Caki2 (cell line): ENCODE results near the gene ECM2. TPM values are rescaled to one million over a fixed set of nuclear protein-coding genes. Genes with fewer than 3 reads are reported as not detected.

Experiments
- DNase-seq: peaks from one replicate; pipeline ENCODE4 v3.0.0-alpha.2; 2015; ENCODE audit warnings: low read depth
- in situ Hi-C: cut with HindIII; loops from 2 replicates; pipeline ENCODE4 v1.10.0; 2016; ENCODE audit warnings: low sequenced_read_pairs, low pct_unique_long_range_greater_than_20kb, mixed read lengths
- total RNA-seq: library from RNA; depleted of rRNA; stranded (reverse); fragments of >200 nt; shearing (Covaris generic); gene quantifications from 2 replicates; pipeline ENCODE4 v1.2.3, GENCODE V29; 2014; ENCODE audit warnings: low replicate concordance; rRNA removed

Gene ECM2
- total RNA-seq, 1 experiment from 2014 or later = not detected

DNA sequence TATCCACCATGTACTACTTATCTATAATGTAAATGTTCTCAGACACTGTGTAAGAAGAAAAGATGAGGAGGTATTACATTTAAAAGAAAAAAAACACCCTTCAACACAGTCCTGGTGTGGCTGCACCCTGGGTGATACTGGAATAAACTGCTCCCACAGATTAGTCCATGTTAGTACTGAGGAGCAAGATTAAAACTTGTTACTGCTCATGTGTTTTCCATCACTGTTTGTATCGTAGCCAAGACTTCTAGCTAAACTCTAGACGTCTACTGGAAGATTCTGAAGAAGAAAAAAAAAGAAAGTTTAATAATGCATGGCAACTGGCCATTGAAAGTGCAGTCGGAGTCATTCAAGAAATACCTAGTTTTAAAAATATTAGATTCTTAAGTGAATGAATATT is 53.5 kb downstream of the ECM2 start, which contains the start of gene ASPN:
Gene ASPN, minus strand, starts transcription at position 178 of the 400 bp plus-strand sequence.
- DNase-seq = no peak
- in situ Hi-C loops = no loop called here

DNA sequence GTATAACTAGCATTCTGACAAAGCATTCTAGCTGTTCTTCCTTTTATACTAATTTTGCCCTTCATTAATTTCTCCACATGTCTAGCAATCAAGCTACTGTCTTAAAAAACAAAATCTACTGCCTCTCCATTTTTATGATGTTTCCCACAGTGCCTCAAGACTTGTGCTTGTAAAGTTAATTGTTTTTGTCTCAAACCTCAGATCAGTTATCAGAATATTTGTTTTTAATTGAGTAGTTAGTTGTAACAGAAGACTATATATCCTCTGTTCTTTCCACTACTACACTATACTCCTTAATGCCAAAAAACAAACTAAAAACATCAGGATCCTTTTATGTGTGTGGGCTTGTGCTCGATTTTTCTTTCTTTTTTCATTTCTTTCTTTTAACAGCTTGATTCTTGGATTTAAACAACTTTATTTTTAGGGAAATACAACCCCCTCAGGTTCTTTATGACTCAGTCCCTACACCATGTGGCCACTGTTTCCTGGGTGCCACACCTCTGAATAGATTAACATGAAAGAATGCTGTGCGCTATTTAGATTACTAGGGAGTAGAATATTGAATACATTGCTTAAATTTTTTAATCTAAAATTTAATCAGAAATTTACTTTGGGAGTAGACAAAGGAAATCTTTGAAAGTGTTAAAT is 54.7 kb downstream of the ECM2 start:
- in situ Hi-C loops = no loop called here
- no peak for DNase-seq

DNA sequence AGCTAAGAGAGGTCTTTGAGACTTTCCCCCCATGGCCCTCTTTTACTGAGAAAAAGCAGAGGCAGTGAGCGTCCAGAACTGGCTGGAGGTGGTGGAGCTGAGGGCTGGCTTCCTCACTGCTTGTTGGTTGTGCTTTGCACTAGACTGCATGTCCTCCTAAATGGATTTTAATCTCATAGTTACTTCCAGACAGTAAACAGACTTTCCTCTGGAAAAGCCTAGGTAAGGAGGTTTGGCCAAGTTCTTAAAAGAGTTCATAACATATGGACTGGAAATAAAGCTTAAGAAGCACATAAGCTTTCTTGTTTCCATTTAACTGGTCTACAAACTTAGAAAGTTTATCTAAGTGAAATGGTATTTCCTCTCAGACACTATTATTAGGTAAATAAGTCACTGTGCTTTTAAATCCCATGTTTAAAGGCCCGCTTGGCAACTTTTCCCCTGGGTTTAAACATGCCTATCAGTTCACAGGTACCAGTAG is 55.5 kb downstream of the ECM2 start:
- in situ Hi-C loops = no loop called here
- DNase-seq = no peak

DNA sequence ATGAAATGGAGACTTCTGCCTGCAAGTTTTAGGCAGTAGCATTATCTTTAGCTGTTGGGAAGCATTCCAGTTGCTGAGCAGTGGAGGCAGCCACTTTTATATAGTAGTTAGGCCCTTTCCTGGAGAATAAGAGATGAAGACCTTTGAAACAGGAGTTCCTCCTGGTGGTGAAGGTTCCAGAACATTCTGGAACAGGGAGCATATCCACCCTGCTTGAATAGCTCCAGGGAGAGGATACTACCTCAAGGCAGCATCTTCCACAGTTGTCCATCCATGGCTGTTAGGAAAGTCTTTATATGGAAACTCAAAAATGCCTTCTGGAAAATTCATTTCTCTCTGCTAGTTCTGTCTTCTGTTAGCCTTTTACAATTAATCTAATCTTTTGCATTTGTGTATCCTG is 56.4 kb downstream of the ECM2 start:
- in situ Hi-C loops = no loop called here

DNA sequence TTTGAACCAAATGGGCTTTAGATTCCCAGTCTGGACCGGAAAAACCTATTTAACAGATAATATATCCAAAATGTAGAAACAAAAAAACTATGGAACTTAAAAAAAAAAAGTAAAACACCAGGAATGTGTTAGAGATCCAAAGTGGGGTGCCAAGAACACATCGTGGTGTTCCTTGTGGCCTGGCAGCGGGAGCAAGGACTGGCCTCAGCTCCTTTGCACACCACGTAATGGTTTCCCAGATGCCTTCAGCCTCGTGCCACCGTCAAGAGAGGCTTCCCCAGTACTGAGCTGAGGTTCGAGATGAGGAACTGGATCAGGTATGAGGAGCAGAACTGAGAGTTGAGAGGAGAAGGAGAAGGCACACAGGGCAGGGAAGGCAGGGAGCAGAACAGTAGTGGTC is 57.0 kb downstream of the ECM2 start:
- in situ Hi-C loops = no loop called here
- DNase-seq = no peak

More for the DNA sequence above, 56.4 kb downstream of the ECM2 start:
- DNase-seq = no peak

DNA sequence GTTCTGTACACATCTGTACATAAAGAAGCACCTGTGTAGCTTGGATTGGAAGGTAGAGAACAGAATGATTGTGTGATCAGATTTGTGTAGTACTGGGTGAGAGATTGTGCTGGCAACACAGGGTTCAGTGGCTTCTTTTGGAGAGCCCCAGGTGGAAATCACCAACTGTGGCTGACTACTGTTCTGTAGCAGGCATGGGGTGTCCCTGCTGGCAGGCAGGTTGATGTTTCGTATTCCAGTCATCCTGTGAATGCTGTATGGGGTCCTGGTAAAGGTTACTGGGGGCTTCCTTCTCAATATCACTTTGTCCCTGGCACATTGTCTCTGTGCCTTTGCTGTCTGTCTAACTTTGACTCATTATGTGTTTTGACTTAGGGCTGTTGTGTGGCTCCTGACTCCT is 58.8 kb downstream of the ECM2 start:
- DNase-seq = no peak
- in situ Hi-C loops = no loop called here

DNA sequence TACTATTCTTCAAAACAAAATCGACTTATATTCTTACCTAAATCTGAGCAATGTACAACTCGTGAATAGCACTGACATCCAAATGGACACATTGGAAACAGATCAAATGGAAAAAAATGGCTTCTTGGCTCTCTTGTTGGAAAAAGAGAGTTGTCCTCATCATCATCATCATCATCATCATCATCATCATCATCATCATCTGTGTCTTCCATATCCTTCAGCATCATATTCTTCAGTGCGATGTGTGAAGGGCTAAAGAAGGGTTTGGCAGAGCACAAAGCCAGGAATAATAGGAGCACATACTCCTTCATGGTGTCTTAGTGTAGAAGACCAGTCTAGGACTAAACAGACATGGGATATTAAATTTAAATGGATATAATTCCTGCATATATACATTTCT is 61.2 kb downstream of the ECM2 start:
- in situ Hi-C loops = no loop called here
- no peak for DNase-seq

DNA sequence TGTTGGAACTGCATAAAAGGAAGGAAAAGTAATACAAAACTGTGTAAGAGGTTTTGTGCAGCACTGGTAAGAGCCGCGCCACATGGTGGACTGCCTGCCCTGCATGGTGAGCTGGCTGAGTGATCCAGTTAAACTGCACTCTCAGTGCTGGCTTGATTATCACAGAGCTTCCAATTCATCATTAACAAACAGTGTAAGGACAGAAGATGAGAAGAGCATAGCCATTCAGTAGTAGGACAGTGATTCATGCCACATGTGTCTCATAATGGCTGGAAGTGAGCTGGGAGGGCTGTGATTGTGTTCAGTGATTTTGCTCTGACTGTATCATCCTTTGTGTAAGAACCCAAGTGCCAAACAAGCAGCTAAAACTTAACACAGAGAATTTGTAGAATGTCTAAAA is 67.6 kb downstream of the ECM2 start:
- in situ Hi-C loops = no loop called here
- no peak for DNase-seq

DNA sequence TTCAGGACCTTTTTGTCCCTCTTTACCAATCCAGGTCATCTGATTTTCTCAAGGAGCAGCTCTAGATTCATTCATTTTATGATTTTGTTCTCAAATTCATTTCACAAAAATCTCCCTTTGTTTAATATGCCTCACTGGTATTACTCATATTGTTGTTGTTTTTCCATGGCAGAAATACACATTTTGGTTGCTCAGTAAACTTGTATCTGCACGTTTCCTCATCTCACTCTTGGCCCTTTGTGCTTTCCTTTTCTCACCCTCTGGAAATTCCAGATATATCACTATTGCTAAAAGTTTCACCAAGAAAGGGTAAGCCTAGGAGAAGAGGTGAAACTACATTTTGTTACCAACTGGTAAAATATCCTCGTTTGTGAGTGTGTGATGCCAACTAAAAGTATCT is 68.3 kb downstream of the ECM2 start:
- DNase-seq = no peak
- in situ Hi-C loops = no loop called here

DNA sequence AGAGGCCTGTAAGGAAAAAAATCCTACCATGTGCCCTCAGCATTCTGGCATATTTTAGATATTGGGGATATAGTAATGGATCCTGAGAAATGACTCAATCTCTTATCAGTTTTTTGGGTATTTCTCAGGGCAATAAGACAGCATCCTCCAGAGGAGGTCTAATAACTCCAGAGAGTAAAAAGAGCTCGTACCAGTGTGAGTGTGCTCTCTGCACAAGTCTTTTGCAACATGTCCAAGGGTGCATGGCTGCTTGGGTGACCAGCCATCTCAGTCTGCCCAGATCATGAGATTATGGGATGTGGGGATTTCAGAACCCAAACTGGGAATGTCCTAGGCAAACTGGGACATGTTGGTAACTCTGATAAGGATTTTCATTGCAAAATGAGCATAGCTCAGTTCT is 68.7 kb downstream of the ECM2 start:
- no peak for DNase-seq
- in situ Hi-C loops = no loop called here

DNA sequence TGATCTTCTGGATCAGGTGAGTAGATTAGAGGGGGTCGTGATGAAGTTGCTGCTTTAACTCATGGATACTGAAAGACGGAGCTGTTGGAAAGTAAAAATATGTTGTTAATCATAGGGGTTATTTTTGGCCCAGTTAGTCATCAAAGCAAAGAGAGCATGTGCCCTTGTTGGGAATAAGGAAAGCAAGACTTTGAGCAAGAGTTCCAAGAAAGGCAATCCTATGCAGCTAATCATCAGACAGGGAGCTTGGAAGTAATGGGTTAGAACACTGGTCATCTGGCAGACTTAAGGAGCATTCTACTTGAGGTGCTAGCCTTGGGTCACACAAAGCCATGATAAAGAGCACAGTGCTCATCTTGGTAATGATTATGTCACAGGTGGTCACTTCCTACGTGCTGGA is 71.8 kb downstream of the ECM2 start:
- in situ Hi-C loops = no loop called here
- DNase-seq = no peak

DNA sequence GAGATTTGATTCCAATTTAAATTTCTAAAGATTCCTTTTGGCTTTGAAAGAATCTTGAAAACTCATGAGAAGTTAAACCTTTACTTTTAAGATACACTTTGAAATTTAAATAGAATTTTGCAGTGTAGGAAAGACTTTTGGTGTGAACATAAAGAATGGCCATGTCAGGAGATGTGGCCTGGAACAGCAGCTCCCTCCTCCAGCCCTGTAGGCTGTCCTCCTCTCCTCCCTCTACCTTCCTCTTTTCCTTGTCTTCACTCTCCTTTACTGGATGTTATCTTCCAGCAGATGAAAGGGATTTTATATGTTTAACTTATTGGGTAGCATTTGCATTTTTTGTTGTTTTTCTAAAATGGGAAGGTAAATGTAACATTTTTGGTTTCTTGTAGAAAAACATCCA is 72.4 kb downstream of the ECM2 start:
- no peak for DNase-seq
- in situ Hi-C loops = no loop called here

DNA sequence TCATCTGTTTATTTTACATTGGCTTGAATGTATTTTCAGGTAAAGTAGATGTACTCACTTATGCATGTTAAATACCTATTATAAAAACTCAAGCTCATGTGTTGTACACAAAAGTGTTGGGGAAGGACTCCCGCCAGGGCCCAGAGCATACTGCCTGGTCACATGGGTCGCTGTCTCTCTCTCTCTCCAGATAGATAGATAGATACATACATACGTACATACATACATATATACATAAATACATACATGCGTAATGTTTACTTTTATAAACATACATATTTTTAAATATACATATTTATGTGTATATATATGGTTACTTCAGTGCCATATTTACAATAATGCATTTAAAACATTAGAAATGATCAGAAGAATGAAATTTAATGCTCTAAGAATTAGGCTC is 78.2 kb downstream of the ECM2 start:
- DNase-seq = no peak
- in situ Hi-C loops = no loop called here

DNA sequence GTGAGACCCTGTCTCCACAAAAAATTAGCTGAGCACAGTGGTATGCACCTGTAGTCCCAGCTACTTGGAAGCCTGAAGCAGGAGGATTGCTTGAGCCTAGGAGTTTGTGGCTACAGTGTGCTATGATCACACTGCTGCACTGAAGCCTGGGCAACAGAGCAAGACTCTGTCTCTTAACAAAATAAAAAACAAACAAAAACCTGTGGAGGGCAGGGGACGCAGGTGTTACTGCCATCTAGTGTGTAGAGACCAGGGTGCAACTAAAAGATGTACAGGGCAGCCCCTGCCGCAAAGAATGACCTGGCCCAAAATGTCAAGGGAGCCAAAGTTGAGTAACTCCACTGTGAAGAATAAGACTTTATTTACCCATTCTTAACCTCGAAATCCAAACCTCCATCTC is 80.6 kb downstream of the ECM2 start:
- no peak for DNase-seq
- in situ Hi-C loops = no loop called here

DNA sequence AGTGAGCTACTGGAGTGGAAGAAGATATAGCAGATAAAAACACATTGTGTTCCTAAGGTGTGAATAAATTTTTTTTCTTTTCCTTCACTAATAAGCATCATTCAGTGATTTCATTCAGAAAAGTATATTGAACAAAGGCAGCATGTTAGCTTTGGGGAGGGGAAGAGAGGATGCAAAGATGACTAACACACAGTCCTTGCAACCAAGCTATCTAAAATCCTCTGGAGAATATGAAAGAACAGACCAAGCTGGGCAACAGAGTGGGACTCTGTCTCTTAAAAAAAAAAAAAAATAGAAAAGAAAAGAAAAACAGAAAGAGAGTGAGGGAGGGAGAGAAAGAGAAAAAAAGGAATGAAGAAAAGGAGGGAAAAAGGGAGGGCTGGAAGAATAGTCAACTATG is 89.3 kb downstream of the ECM2 start:
- DNase-seq = no peak
- in situ Hi-C loops = no loop called here

Other genes starting within 250 kb of the ECM2 start
- 112 and 127 TPM in 2 replicates for gene IARS1, start 242.3 kb downstream of the ECM2 start, total RNA-seq
- gene NOL8, start 210.6 kb downstream of the ECM2 start, total RNA-seq = 3.3 and 10.9 TPM in 2 replicates
- 0.90 and 3.6 TPM in 2 replicates for gene CENPP, start 210.0 kb downstream of the ECM2 start, total RNA-seq
- gene OGN, start 131.4 kb downstream of the ECM2 start, total RNA-seq = not detected in 2 replicates
- gene OMD, start 111.5 kb downstream of the ECM2 start, total RNA-seq = not detected in 2 replicates
- gene ASPN, start 53.5 kb downstream of the ECM2 start, total RNA-seq = not detected in 2 replicates
- gene IPPK, start 134.1 kb upstream of the ECM2 start, total RNA-seq = 7.9 and 10.9 TPM in 2 replicates
- 27.6 and 30.1 TPM in 2 replicates for gene BICD2, start 228.8 kb upstream of the ECM2 start, total RNA-seq